Measurements from ENCODE around the gene NDUFV2.

DNA sequence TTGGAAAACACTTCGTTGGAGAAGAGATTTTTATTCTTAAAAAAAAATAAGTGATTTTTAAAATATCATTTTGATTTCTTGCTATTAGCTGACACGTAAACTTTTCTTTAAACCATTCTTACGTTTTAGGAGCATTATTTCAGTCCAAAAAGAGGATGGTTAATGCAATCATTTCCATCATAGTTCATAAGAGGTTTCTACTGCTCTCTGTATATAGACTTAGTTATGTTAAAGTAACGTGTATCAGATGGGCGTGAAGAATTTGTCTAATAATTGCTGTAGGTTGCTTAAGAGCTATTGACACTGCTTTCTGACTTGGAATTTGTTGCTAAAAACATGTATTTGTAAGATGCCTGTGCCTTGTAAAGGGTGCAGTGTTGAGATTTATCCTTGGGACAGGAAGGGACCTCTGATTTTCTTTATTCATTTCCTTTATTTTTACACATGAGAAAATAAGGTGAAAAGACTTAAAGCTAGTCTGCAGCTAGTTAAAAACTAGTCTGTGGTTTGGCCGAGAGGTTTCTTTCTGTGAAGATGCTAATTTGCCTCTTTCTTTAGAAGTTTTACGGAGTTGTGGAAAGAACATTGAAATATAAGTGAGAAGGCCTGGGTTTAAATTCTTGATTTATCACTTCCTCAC, 37.0 kb downstream of the NDUFV2 start:
- TF ChIP-seq, protein P1, sequence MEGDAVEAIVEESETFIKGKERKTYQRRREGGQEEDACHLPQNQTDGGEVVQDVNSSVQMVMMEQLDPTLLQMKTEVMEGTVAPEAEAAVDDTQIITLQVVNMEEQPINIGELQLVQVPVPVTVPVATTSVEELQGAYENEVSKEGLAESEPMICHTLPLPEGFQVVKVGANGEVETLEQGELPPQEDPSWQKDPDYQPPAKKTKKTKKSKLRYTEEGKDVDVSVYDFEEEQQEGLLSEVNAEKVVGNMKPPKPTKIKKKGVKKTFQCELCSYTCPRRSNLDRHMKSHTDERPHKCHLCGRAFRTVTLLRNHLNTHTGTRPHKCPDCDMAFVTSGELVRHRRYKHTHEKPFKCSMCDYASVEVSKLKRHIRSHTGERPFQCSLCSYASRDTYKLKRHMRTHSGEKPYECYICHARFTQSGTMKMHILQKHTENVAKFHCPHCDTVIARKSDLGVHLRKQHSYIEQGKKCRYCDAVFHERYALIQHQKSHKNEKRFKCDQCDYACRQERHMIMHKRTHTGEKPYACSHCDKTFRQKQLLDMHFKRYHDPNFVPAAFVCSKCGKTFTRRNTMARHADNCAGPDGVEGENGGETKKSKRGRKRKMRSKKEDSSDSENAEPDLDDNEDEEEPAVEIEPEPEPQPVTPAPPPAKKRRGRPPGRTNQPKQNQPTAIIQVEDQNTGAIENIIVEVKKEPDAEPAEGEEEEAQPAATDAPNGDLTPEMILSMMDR (IDR thresholded peaks at IDR 0.05), result no peak
- TF ChIP-seq EP300 (IDR thresholded peaks at IDR 0.05), result no peak
